Activated T-helper 1 cell treated with anti-CD3 and anti-CD28 coated beads, Interleukin-12 subunit alpha, Interleukin-12 subunit beta, Interleukin-2, Interleukin-4 antibody, amounts not matched to agents 30 ng/mL and 10 ng/mL and 1 ng/mL, durations not matched to agents 14 hours and 24 hours and 36 hours (primary cell): ENCODE results near the gene STKLD1. TPM values are rescaled to one million over a fixed set of nuclear protein-coding genes. Genes with fewer than 3 reads are reported as not detected.

Source experiments
- DNase-seq: peaks from one replicate; pipeline ENCODE4 v3.0.0; 2021; ENCODE audit warnings: low spot score
- H3K27ac Mint-ChIP-seq: one replicate; pipeline ENCODE4 v1.8.0; 2021; ENCODE audit warnings: mild to moderate bottlenecking, mixed read lengths
- H3K27me3 Mint-ChIP-seq: one replicate; pipeline ENCODE4 v1.8.0; 2022; ENCODE audit warnings: mild to moderate bottlenecking, moderate library complexity, mixed read lengths; ENCODE audit not compliant: insufficient read depth
- H3K36me3 Mint-ChIP-seq: one replicate; pipeline ENCODE4 v1.8.0; 2021; ENCODE audit warnings: low read depth, mixed read lengths
- H3K4me1 Mint-ChIP-seq: one replicate; pipeline ENCODE4 v1.8.0; 2021; ENCODE audit warnings: low read depth, mixed read lengths
- H3K4me3 Mint-ChIP-seq: one replicate; pipeline ENCODE4 v1.8.0; 2021; ENCODE audit warnings: mild to moderate bottlenecking, moderate library complexity, mixed read lengths
- H3K9me3 Mint-ChIP-seq: one replicate; pipeline ENCODE4 v1.8.0; 2021; ENCODE audit warnings: mixed read lengths
- intact Hi-C: fragments of 100-400 bp; cut with micrococcal nuclease; formaldehyde crosslinking; loops from one replicate; pipeline ENCODE4 v1.15.1; 2024
- total RNA-seq: library from RNA; stranded (reverse); gene quantifications from 2 replicates; pipeline ENCODE4 v1.2.3, GENCODE V29; 2022

Gene STKLD1
- total RNA-seq, 1 donor from 2014 or later: 1.5 TPM

- Mint-ChIP-seq H3K27me3 (no peaks in the 10 kb centered on the region), H3K4me3 (peak within 1 kb of the TSS; percentile 96), H3K36me3 (peaks cover 52% of the 10 kb centered on the region), H3K9me3 (no peaks in the 10 kb centered on the region), H3K27ac (peak within 1 kb of the TSS; percentile 88), H3K4me1 (peaks cover 16% of the 10 kb centered on the region)
- DNase-seq: peak; percentile 94
- intact Hi-C loops: loop anchor here (1.0 to 5.0 kb wide), 8 partner anchors 12 to 664 kb away; partner anchors contain the start of genes CACFD1, GTF3C4, GTF3C5 and MED22
Measured at GRCh38 chr9:133335924-133336811, 40.0 kb upstream of the STKLD1 start, which contains the start of gene SURF6. Gene SURF6, minus strand, starts transcription at chr9:133336188. Its CDS starts 56 bp downstream, at chr9:133336132.

GRCh38 chr9:133339641-133340040 lies 36.5 kb upstream of the STKLD1 start:
- DNase-seq: no peak
- no peaks in the 10 kb centered on the region for H3K9me3 Mint-ChIP-seq
- H3K27ac Mint-ChIP-seq: no peak overlapping the region
- H3K4me3 Mint-ChIP-seq: no peak overlapping the region
- peaks cover 8% of the 10 kb centered on the region for H3K4me1 Mint-ChIP-seq
- intact Hi-C loops: loop anchor here (5.0 to 10.0 kb wide), 2 partner anchors 667 to 985 kb away; partner anchors contain the start of genes GTF3C4 and SETX
- no peaks in the 10 kb centered on the region for H3K27me3 Mint-ChIP-seq
- H3K36me3 Mint-ChIP-seq: peaks cover 35% of the 10 kb centered on the region

GRCh38 chr9:133340256-133340655 lies 35.9 kb upstream of the STKLD1 start:
- Mint-ChIP-seq H3K27me3 (no peaks in the 10 kb centered on the region), H3K36me3 (peaks cover 35% of the 10 kb centered on the region), H3K4me1 (peaks cover 4% of the 10 kb centered on the region), H3K4me3 (no peak overlapping the region), H3K9me3 (no peaks in the 10 kb centered on the region), H3K27ac (no peak overlapping the region)
- intact Hi-C loops: loop anchor here (10.0 kb wide), 1 partner anchor 985 kb away; the partner anchor contains the start of gene SETX
- DNase-seq: no peak

GRCh38 chr9:133340916-133341315 lies 35.2 kb upstream of the STKLD1 start:
- no peaks in the 10 kb centered on the region for H3K9me3 Mint-ChIP-seq
- no peak overlapping the region for H3K27ac Mint-ChIP-seq
- H3K27me3 Mint-ChIP-seq: no peaks in the 10 kb centered on the region
- no peak overlapping the region for H3K4me3 Mint-ChIP-seq
- H3K36me3 Mint-ChIP-seq: peaks cover 31% of the 10 kb centered on the region
- no peak for DNase-seq
- intact Hi-C loops: loop anchor here (10.0 kb wide), 1 partner anchor 986 kb away; the partner anchor contains the start of gene SETX
- H3K4me1 Mint-ChIP-seq: peaks cover 2% of the 10 kb centered on the region

GRCh38 chr9:133341369-133342068 lies 34.6 kb upstream of the STKLD1 start:
- peaks cover 8% of the 10 kb centered on the region for H3K4me1 Mint-ChIP-seq
- H3K27me3 Mint-ChIP-seq: no peaks in the 10 kb centered on the region
- H3K36me3 Mint-ChIP-seq: peaks cover 33% of the 10 kb centered on the region
- no peaks in the 10 kb centered on the region for H3K9me3 Mint-ChIP-seq
- H3K27ac Mint-ChIP-seq: no peak overlapping the region
- intact Hi-C loops: loop anchor here (10.0 kb wide), 1 partner anchor 987 kb away; the partner anchor contains the start of gene SETX
- no peak for DNase-seq
- H3K4me3 Mint-ChIP-seq: no peak overlapping the region

- Mint-ChIP-seq H3K27ac (no peak overlapping the region), H3K27me3 (no peaks in the 10 kb centered on the region), H3K36me3 (peaks cover 36% of the 10 kb centered on the region), H3K4me3 (no peak overlapping the region), H3K4me1 (peaks cover 13% of the 10 kb centered on the region), H3K9me3 (no peaks in the 10 kb centered on the region)
- DNase-seq: no peak
- intact Hi-C loops: loop anchor here (10.0 kb wide), 1 partner anchor 987 kb away; the partner anchor contains the start of gene SETX
Measured at GRCh38 chr9:133342069-133342406, 34.1 kb upstream of the STKLD1 start.

GRCh38 chr9:133342570-133342969 lies 33.6 kb upstream of the STKLD1 start:
- Mint-ChIP-seq H3K27ac (no peak overlapping the region), H3K9me3 (no peaks in the 10 kb centered on the region), H3K4me1 (peaks cover 15% of the 10 kb centered on the region), H3K36me3 (peaks cover 37% of the 10 kb centered on the region), H3K27me3 (no peaks in the 10 kb centered on the region), H3K4me3 (no peak overlapping the region)
- intact Hi-C loops: loop anchor here (10.0 kb wide), 1 partner anchor 988 kb away; the partner anchor contains the start of gene SETX
- DNase-seq: no peak

GRCh38 chr9:133344071-133344470 lies 32.1 kb upstream of the STKLD1 start:
- intact Hi-C loops: loop anchor here (10.0 kb wide), 1 partner anchor 989 kb away; the partner anchor contains the start of gene SETX
- Mint-ChIP-seq H3K4me3 (no peak overlapping the region), H3K27ac (no peak overlapping the region), H3K36me3 (peaks cover 44% of the 10 kb centered on the region), H3K27me3 (peaks cover 2% of the 10 kb centered on the region), H3K9me3 (no peaks in the 10 kb centered on the region), H3K4me1 (peaks cover 20% of the 10 kb centered on the region)
- no peak for DNase-seq

GRCh38 chr9:133344979-133345378 lies 31.2 kb upstream of the STKLD1 start:
- peaks cover 2% of the 10 kb centered on the region for H3K27me3 Mint-ChIP-seq
- peaks cover 29% of the 10 kb centered on the region for H3K4me1 Mint-ChIP-seq
- intact Hi-C loops: loop anchor here (5.0 to 10.0 kb wide), 3 partner anchors 142 to 990 kb away; partner anchors contain the start of gene SETX
- no peaks in the 10 kb centered on the region for H3K9me3 Mint-ChIP-seq
- peaks cover 46% of the 10 kb centered on the region for H3K36me3 Mint-ChIP-seq
- H3K4me3 Mint-ChIP-seq: no peak overlapping the region
- no peak for DNase-seq
- H3K27ac Mint-ChIP-seq: no peak overlapping the region

GRCh38 chr9:133345596-133345995 lies 30.6 kb upstream of the STKLD1 start:
- peak overlapping the region; percentile 93 for H3K4me3 Mint-ChIP-seq
- H3K27me3 Mint-ChIP-seq: peaks cover 2% of the 10 kb centered on the region
- H3K9me3 Mint-ChIP-seq: no peaks in the 10 kb centered on the region
- H3K4me1 Mint-ChIP-seq: peaks cover 35% of the 10 kb centered on the region
- peaks cover 47% of the 10 kb centered on the region for H3K36me3 Mint-ChIP-seq
- DNase-seq: no peak
- H3K27ac Mint-ChIP-seq: no peak overlapping the region
- intact Hi-C loops: loop anchor here (5.0 to 10.0 kb wide), 3 partner anchors 142 to 991 kb away; partner anchors contain the start of gene SETX

GRCh38 chr9:133346021-133346785 lies 30.0 kb upstream of the STKLD1 start:
- Mint-ChIP-seq H3K4me3 (peak overlapping the region; percentile 93), H3K27ac (peak overlapping the region; percentile 83), H3K36me3 (peaks cover 47% of the 10 kb centered on the region), H3K9me3 (no peaks in the 10 kb centered on the region), H3K4me1 (peaks cover 36% of the 10 kb centered on the region), H3K27me3 (peaks cover 2% of the 10 kb centered on the region)
- no peak for DNase-seq
- intact Hi-C loops: loop anchor here (5.0 to 10.0 kb wide), 3 partner anchors 141 to 991 kb away; partner anchors contain the start of gene SETX

GRCh38 chr9:133347515-133347984 lies 28.6 kb upstream of the STKLD1 start:
- DNase-seq: peak; percentile 42

More at GRCh38 chr9:133347515-133347984, 28.6 kb upstream of the STKLD1 start:
- peaks cover 36% of the 10 kb centered on the region for H3K4me1 Mint-ChIP-seq
- no peaks in the 10 kb centered on the region for H3K9me3 Mint-ChIP-seq
- H3K27me3 Mint-ChIP-seq: peaks cover 2% of the 10 kb centered on the region
- H3K36me3 Mint-ChIP-seq: peaks cover 53% of the 10 kb centered on the region
- peak overlapping the region; percentile 99 for H3K27ac Mint-ChIP-seq
- H3K4me3 Mint-ChIP-seq: peak overlapping the region; percentile 93
- intact Hi-C loops: loop anchor here (5.0 to 10.0 kb wide), 3 partner anchors 140 to 993 kb away; partner anchors contain the start of gene SETX
